GM10248 (cell line): Measurements from ENCODE around the gene THOP1.
A peak's percentile ranks its signal among the peaks of the same experiment; 100 is the strongest.

Experiments
- CTCF ChIA-PET: fragments of 300-600 bp; sonication (Branson Sonifier 250); formaldehyde crosslinking; extraction: SDS; loops from one replicate; lab custom pipeline; 2021; ENCODE audit warnings: antibody characterized with exemption; lab: Yijun Ruan, JAX
- POLR2A ChIA-PET: fragments of 350-650 bp; sonication (Branson Sonifier 250); formaldehyde crosslinking; extraction: SDS; loops from one replicate; lab custom pipeline; 2020; ENCODE audit warnings: antibody characterized with exemption; lab: Yijun Ruan, JAX
- DNase-seq: peaks from one replicate; pipeline ENCODE4 v3.0.0; 2012; ENCODE audit errors: extremely low spot score
- TF ChIP-seq, protein P1 (sequence below): IDR thresholded peaks from 2 replicates; pipeline ENCODE4 v1.5.1; 2012; ENCODE audit warnings: mild to moderate bottlenecking, low read depth; ENCODE audit errors: extremely low read depth, missing control alignments, control extremely low read depth

THOP1 gene

DNA sequence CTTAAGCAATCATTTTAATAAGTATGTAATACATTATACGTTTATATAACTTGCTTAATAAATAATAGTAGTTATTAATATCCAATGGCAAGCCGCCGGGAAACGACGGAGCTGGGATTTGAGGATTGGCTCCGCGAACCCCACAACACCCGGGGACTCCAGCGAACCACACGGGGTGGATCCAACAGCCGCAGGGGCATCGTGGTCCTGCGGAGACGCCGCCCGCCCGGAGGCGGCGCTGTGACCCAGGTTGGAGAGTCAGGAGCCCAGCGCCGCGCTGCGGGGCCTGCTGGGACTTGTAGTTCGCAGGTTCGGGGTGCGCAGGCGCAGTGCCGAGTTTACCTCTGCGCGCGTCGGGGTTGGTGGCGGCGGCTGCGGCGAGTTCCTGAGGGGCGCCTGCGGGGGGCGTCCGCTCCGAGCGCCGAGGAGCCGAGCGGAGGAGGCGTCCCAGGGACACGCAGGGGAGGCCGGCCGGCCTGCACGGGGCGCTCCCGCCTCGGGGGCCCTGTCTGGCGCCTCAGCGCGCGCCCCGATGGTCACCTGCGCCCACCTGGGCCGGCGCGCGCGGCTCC is 34.3 kb downstream of the THOP1 start, which contains the start of gene ZNF554:
Gene ZNF554, plus strand, starts transcription at position 329 of the 572 bp plus-strand sequence. Its CDS starts 204 bp downstream, at position 533.
- ChIA-PET POLR2A (no interaction called here), CTCF (interaction anchor here (0.6 to 2.3 kb wide), 8 partner anchors 8 to 171 kb away, joined by 3 to 11 read pairs (median 4); partner anchors contain the start of genes SGTA and ZNF556)
- TF ChIP-seq, protein P1, sequence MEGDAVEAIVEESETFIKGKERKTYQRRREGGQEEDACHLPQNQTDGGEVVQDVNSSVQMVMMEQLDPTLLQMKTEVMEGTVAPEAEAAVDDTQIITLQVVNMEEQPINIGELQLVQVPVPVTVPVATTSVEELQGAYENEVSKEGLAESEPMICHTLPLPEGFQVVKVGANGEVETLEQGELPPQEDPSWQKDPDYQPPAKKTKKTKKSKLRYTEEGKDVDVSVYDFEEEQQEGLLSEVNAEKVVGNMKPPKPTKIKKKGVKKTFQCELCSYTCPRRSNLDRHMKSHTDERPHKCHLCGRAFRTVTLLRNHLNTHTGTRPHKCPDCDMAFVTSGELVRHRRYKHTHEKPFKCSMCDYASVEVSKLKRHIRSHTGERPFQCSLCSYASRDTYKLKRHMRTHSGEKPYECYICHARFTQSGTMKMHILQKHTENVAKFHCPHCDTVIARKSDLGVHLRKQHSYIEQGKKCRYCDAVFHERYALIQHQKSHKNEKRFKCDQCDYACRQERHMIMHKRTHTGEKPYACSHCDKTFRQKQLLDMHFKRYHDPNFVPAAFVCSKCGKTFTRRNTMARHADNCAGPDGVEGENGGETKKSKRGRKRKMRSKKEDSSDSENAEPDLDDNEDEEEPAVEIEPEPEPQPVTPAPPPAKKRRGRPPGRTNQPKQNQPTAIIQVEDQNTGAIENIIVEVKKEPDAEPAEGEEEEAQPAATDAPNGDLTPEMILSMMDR: peak; percentile 97
- DNase-seq: peak; percentile 96

DNA sequence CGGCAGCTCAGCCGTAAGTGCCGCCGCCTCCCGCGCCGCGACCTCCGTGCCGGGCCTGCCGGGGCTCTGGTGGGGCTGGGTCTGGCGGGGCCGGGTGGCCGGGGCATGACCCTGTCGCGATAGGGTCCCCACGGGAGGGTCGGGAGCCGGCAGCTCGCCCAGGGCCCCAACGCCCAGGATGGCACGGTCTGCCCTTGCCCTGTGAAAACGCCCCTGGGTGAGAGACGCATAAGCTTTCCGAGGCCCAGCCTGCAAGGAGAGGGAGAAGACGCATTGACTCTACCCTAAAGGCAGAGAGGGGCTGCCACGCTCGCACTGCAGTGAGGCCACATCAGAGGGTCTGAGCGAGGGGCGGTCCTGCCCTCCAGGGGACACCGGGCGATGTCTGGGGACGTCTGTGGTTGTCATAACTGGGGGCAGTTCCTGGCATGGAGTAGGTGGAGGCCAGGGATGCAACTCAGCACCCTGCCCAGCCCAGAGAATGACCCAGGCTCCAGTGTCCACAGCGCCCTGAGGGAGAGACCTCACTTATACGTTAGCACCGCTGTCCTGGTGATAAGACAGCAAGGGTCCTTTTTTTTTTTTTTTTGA is 34.9 kb downstream of the THOP1 start:
- CTCF ChIA-PET: interaction anchor here (1.2 to 2.3 kb wide), 2 partner anchors 37 to 172 kb away, joined by 5 to 11 read pairs; partner anchors contain the start of gene SGTA
- DNase-seq: no peak
- TF ChIP-seq, protein P1: no peak
- POLR2A ChIA-PET: no interaction called here

DNA sequence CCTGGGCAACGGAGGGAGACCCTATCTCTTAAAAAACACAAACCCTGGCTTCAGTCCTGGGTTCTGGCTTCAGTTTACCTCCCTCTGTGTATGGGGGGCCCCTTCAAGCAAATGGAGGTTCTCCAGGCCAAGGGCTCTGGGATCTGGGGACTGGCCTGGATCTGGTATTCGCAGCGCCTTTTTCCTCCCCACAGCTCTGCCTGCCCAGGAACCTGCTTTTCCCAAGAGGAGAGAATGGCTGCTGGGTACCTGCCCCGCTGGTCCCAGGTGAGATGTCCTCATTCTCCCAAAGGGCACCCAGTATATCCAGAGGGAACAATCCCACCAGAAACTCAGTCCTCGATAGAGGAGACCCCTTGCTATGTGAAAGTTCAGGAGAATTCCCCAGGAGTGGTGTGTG is 37.5 kb downstream of the THOP1 start:
- TF ChIP-seq, protein P1: no peak
- CTCF ChIA-PET: interaction anchor here (0.9 to 3.0 kb wide), 3 partner anchors 10 to 174 kb away, joined by 3 to 11 read pairs (median 4); partner anchors contain the start of gene ZNF555
- POLR2A ChIA-PET: no interaction called here
- no peak for DNase-seq

DNA sequence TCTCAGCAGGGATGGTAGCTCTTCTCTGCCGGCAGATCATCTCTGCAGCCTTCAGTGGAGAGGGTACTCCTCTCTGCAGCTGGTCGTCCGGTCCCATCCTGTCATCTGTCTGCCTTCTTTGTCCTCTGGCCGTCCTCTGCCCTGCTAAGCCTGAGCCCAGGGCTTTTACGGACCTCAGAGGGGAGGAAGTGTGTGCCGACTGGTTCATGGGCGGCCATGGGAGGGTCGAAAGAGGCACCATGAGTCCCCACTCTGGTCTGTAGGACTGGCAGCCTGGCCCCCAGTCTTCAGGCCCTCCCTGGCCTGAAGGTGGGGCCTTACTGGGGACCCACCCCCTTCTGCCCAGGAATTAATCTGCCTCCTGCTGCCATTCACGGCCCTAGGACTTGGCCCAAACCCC is 38.3 kb downstream of the THOP1 start:
- no peak for DNase-seq
- POLR2A ChIA-PET: no interaction called here
- CTCF ChIA-PET: interaction anchor here (1.4 to 3.0 kb wide), 3 partner anchors 10 to 64 kb away, joined by 4 to 11 read pairs (median 6); partner anchors contain the start of gene ZNF555
- TF ChIP-seq, protein P1: no peak

DNA sequence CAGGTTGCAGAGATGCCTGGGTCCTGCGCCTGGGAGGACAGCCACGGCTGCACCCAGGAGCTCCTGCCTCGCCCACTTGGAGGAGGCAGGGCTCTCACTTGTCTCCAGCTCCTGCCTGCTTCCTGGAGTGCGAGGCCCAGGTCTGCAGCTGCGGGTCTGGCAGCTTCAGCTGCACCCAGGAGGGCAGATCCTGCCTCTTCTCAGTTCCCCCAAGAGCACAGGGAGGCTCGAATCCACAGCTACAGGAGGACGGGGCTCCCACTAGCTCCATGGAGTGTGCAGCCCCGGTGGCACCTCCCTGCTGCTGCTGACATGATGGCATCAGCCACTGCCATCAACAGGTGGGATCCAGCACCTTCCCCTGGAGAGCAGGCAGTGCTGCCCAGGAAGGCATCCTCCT is 38.8 kb downstream of the THOP1 start:
- TF ChIP-seq, protein P1: no peak
- CTCF ChIA-PET: interaction anchor here (1.5 to 3.0 kb wide), 3 partner anchors 14 to 63 kb away, joined by 4 to 11 read pairs (median 6); partner anchors contain the start of gene ZNF555
- DNase-seq: no peak
- POLR2A ChIA-PET: no interaction called here

DNA sequence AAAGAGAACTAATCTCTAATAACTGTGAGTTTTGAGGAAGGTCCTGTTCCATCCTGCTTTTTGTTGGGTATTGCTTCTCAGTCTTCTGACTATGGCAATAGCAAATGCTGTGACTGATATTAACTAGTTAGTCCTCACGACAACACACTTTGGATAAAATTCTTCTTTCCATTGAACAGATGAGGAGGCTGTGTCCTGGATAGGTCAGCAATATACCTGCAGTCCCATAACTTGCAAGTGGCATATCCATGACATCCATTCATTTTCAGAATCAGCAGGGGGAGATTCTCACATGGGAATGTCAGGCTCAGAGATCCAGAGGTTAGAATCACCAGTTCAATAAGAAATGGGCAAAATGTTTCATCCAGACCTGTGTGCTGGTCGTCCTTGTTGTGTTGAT is 41.7 kb downstream of the THOP1 start:
- ChIA-PET CTCF (interaction anchor here (0.8 kb wide), 1 partner anchor 23 kb away, joined by 3 read pairs; no protein-coding TSS in a partner anchor), POLR2A (no interaction called here)
- TF ChIP-seq, protein P1: no peak
- no peak for DNase-seq
